Stimulated activated CD4-positive, alpha-beta T cell treated with anti-CD3 and anti-CD28 coated beads, Interleukin-4, amount 100 ng/mL, for 48 hours (primary cell): Measurements from ENCODE around the gene MCC.
"Not testable (repeated sequence)": the region's sequence is repeated elsewhere in the genome, so short reads cannot be mapped to it uniquely, and the experiment has no call there.

Experiments
- DNase-seq, 2 donors: peaks; one replicate each; pipeline ENCODE4 v3.0.0-alpha.2; 2020; ENCODE audit warnings: low read depth in 2 of 2

MCC gene

DNA sequence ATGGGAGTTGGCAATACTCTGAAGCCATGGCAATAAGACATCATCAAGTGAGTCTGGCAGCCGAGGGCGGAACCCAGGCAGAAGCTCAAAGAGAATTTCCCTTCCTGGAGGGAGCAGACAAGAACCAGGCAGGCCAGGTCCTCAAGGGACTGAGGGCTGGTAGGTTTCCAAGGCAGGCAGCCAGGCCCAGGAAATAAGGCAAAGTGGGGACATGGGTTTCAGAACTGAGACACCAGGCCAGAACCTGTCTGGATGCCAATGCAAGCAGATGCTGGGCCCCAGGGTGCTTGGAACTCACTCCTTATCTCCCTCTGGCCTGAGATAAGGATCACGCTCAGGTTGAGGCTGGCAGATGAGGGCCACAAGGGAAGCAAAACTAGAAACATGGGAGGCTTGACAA is 62.3 kb downstream of the MCC start:
- no peak for DNase-seq

DNA sequence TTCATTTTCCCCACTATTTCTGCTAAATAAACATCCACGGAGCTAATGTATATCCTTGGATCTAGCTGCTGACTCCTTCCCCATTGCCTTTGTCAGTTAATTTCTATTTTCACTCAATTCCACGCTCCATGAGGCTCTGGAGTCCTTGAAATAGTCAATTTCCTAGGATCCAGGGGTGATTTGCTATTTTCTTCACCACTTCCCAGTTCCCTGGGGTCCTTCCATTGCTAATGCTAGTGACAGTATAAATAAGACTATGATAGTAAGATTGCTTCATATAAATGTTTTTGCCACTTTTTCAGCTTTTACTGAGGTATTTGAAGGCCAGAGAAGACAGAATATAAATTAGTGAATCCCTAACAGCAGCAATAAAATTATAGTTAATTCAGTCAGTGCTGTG is 66.6 kb downstream of the MCC start:
- no peak for DNase-seq

DNA sequence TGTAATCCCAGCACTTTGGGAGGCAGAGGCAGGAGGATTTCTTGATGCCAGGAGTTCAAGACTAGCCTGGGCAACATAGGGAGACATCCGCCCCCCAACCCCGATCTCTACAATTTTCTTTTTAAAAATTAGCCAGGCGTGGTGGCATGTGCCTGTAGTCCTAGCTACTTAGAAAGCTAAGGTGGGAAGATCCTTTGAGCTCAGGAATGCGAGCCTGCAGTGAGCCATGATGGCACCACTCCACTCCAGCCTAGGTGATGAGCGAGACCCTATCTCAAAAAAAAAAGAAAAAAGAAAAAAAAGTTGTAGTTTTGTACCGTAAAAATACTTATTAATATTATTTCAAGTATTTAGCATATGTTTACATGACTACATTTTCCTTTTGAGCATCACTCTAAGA is 82.7 kb downstream of the MCC start:
- DNase-seq: no peak

DNA sequence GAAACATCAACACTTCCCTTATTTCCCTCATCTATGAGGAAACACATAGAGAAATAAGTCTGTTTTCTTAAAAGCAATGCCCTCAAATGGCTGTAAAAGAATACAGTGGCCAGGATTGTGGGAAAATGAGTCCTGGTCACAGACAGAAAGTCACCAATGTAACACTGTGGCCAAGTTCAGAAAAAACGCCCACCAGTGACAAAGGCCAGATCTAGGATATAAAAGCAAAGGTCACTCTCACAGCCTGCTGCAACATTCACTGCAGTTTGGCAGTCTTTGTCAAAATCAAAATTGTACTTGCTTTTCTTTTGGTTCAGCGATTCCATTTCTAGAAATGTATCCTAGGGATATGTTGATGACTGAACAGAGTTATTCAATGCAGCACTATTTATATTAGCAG is 84.0 kb downstream of the MCC start:
- no peak for DNase-seq

DNA sequence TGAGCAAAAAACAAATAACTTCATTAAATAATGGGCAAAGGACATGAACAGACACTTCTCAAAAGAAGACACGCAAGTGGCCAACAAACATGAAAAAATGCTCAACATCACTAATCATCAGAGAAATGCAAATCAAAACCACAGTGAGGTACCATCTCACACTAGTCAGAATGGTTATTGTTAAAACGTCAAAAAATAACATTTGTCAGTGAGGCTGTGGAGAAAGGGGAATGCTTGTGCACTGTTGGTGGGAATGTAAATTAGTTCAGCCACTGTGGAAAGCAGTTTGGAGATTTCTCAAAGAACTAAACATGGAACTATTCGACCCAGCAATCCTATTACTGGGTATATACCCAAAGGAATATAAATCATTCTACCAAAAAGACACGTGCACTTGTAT is 90.3 kb downstream of the MCC start:
- not testable (repeated sequence) for DNase-seq

DNA sequence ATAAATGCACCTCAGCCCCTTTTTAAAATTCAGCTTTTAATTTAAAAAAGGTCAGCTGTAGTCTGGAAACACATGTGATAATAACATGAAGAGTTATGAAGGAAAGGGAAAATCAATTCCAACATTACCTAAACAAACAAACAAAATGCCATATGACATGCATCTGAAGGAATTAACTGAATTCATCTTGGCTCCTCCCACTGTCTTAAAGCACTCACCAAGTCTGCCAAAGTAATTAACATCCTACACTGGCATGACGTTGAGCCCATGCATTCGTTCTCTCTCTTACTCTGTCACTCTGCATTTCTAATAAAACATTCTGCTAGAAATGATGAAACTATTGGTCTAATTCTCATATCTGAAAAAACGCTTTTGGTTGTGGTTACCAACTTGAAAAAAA is 91.2 kb downstream of the MCC start:
- DNase-seq: no peak

DNA sequence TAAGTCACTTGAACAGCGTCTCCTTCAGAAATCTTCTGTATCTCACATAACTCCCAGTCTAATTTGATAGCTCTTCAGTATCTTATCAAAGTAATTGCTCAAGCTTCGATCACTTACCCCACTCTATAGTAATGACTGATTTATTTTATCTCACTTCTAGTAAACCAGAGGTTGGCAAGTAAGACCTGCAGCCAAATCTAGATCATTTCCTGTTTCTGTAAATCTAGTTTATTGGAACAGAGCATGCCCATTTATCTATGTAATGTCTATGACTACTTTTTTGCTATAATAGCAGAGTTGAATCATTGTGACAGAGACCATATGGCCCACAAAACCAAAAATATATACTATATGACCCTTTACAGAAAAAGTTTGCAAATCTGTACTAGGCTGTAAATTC is 93.6 kb downstream of the MCC start:
- no peak for DNase-seq

DNA sequence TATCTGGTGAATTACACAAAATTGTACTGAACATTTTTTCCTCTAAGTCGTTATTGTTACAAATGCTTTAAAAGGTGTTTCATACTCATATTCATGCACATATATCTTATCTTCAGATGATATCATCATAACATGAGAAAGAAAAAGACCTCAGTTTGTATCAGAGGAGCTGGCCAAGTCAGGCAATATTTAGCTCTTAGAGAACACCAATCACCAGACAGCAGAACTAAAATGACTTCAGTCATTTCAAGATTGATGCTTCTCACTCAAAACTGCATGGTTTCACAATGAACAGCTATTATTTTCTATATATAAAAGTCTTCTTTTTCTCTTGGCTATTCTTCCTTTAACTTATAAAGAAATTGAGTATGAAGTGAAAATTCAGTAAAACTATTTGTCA is 98.0 kb downstream of the MCC start:
- no peak for DNase-seq

DNA sequence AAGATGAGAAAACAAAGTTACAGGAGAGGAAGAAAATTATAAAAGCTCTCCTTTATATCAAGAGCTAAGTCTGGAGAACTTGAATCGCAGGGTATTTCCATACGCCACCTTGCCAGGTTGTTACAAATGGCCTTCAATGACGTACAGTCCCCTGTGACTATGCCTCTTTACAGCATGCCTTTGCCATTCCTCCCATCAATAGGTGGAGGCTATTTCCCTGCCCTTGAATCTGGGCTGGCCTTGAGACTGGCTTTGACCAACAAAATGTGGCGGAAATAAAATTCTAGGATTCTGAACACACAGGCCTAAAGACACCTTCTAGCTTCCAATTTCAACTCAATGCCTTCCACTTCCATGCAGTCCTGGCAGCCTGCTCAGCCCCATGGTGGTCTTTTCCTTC is 99.1 kb downstream of the MCC start:
- DNase-seq: no peak

DNA sequence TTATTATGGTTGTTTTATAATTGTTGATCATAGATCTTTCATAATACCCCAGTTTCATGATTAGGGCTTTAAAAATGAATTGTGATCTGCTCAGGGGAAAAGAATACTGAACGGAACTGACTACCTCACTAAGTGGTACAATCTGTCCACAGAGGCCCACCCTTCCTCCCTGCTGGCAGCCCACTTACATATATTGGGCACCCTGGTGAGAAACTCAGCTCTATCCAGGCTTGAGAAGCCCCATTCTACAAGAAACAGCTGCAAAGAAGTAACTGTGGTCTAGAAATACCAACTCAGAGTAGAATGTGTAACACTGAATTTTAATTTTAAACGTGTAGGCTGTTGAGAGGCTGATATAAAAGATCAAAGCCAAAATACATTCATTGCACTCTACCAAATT is 100.4 kb downstream of the MCC start:
- DNase-seq: no peak

DNA sequence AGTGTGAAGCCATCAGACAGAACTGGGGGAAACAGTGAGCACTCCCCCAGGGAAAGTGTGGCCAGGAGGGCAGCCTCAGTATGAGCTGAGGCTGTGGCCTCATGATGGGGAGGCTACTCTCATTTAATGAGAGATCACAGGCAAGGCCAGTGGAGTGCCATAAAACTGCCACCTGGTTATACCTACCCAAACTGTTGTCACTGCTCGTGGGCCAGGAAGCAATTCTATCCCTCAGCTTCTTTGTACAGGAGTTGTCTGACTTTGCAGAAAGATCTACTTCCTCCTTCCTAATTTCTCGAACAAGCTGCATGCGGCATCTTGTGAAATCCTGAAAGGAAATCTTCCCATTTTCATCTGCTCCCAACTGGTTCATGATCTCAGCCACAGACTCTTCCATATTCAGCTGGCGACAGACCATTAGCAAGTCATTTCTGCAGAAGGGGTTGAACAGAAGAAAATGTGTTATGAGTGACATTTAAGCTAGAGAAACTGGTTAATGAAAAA is 103.4 kb downstream of the MCC start:
- no peak for DNase-seq

DNA sequence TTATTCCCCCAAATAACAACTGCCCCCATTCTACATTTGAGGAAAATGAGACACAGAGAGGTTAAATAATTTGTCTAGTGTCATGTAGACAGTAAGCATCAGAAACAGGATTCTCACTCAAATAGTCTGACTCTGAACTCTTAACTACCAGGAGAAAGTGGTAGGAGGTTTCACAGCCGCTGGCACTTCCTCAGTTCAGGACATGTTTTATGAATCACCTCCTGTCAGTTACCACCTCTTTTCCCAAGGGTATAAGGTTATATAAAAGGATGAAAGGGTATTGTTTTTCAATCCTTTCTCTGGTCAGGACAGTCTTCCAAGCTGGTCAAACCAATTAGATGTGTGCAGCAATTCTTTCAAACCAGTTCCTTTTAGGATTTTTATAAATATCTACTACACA is 105.5 kb downstream of the MCC start:
- no peak for DNase-seq

DNA sequence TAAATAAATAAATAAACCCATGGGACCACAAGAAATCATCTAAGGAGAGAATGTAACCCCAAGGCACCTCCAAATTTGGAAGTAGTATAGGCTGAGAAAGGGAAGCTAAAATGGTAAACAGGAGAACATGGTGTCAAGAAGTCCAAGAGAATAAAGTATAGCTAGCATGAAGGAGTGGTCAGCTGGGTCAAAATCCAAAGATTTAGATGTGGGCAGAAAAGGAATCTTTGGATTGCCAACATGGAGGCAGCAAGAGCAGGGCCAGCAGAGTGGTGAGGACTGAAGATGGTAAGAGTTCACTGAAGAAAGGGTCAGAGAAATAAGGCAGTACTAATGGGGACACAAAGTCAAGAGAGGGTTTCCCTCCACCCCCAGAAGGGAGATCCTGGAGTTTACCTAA is 106.5 kb downstream of the MCC start:
- DNase-seq: no peak

DNA sequence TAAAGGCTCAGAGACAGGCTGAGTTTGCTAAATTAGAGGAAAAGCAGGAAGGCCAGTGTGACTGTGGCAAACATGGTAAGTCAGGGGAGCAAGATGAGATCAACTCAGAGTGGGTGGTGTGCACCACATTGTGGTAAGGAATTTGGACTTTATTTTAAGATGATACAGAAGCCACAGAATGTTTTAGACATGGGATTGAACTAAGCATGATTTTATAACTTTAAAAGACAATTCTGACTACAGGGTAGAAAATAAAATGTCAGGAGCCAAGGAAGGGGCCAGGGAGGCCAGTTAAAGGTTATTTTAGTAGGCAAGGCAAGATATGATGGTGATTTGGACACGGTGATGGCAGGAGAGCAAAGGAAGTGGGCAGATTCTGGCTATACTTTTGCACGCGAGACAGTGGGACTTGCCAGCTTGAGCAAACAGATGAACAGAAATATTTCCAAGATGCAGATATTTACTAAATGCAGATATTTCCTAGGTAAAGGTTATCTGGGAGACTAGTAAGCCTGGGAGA is 107.4 kb downstream of the MCC start:
- DNase-seq: no peak

DNA sequence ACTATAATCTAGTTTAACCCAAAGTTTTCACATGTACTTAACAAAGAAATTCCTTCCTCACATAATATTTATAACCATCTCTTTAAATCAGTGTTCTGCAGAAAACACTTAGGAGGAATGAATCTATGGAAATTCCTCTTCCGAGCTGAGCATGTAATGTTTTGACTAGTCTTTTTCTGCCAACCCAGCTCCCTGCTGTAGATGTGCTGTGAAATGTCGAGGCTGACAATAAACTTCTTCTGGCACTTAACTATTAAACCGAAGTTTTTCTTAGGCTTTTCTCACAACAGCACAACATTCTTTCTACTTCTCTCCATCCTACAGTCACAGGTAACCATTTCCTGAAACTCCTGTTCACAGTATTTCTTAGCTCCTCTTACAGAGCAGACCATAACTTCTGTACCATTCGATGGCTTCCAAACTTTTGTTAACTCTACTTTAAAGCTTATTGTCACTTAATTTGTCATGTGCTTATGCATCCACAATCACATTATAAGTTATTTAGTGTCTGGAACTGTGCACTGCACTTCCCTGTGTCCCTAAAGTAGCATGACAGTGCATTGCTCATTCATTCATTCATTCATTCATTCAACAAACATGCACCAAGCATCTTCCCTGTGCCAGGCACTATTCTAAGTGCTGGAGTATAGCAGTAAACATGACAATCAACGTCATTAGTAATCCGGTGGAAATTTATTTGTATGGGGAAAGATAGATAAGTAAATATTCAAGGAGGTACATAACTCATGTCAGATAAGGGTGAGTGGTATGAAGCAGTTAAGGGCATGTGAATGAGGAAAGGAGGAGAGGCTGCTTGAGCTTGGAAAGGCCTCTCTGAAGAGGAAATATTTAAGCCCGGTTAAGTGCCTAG is 108.1 kb downstream of the MCC start:
- no peak for DNase-seq

DNA sequence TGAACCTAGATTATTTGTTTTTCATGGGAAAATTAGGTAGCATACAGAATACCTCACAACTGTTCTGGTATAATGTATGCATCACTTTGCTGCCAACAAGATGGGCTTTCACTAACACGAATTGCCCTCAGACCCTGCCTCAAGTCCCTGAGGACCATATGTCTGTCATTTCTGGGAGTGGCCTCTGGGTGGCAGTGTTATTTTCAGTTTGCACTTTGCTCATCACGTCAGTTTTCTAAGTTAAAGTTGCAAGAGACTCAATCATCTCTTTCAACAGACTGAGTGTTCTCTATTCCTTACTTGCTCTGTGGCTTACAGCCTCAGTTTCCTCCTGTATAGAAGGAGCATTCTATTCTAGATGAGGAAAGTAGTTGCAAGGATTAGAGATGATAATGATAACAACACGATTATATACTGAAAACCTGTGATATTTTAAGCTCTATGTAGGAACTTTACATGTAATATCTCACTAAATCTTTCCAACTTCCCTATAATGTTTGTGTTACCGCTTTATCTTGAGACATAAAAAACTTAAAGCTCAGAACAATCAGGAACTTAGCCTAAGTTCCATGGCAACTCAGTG is 109.2 kb downstream of the MCC start:
- peak; percentile 40 to 43 for DNase-seq

DNA sequence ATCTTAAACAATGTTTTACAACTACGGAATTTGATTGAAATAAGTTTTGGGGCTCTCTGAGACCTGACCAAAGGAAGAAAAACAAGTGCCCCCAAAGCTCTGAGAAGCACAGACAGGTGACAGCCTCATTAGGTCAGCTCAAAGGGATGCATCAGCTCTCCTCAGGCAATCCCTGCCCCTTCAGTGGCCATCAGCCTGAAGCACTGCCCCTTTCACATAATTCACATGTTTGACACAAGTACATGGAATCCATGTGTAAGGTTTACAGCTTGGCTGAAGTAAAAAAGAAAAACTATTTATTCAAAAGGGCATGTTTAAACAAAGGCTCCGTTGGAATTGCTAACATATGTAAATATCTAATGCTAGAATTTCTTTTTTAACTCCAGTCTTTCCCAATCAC is 109.7 kb downstream of the MCC start:
- no peak for DNase-seq

DNA sequence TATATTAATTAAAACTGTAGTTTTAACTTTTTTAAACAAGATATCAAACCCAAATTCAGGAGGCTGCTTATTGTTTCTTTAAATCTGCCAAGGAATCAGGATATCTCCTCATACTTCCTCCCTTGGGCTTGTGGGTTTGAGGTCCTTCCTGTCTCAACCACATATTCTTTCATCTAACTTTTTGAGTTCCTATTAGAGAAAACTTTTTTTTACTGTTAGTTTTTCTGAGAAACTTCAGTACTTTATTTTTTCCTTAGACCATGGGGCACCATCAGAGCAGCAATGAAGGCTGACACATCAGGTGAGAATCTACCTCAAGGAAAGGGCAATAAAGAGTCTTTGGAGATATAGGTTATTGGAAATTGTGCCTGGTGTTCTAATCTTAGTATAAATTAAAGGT is 110.2 kb downstream of the MCC start:
- DNase-seq: no peak

DNA sequence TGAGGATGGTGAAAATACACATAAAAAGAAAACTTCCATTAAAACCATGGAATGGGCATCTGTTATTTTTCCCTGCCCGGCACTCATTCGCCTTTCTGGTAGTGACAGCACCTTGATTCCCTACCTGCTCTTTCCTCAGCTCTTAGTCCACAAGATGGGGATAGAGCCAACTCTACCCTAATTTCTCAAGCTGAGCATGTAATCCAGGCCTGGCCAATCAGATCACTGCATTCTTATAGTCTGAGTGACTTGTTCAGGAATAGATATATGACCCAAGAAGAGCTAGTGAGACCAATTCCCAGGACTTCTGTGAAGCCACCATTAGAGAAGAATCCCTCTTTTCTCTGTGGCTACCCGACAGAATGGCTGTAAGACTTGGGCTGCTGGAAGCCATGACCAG is 111.6 kb downstream of the MCC start:
- DNase-seq: no peak

DNA sequence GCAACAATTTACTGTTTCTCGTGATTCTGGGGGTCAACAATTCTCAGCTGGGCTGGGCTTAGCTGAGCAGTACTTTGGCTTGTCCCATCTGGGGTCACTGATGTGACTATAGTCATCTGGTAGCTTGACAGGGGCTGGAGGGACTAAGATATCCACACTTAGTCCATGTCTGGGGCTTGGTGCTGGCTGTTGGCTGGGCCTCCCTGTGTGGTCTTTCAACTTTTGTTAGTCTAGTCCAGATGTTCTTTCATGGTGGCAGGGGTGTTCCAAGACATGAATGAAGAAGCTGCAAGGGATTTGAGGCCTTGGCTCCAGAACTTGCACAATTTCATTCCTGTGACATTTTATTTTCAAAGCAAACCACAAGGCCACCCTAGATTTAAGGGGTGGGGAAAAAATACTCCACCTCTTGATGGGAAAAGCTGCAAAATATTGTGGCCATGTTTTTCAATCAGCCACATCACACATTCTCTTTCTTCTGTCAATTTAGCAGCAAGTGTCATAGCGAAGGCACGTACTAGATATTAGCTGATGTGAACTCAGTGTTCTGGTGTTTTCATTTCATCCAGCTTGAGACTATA is 112.7 kb downstream of the MCC start:
- no peak for DNase-seq

DNA sequence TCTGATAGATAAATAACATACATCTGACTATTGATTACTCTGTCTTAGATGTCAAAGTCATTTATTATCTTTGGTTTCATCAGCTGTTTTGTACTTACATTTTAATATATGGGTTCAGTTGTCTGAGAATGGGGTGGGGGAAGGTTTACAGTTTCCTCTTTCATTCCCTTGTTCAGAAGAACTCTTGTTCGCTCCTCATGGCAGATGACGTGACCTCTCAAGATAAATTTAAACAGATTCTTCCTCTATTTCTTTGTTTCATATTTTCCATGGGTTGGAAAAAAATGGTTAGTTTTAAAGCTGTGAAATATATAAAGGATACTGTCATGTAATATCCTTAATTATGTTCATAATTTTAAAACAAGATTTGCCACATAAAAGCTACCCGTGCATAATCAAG is 114.8 kb downstream of the MCC start:
- no peak for DNase-seq

DNA sequence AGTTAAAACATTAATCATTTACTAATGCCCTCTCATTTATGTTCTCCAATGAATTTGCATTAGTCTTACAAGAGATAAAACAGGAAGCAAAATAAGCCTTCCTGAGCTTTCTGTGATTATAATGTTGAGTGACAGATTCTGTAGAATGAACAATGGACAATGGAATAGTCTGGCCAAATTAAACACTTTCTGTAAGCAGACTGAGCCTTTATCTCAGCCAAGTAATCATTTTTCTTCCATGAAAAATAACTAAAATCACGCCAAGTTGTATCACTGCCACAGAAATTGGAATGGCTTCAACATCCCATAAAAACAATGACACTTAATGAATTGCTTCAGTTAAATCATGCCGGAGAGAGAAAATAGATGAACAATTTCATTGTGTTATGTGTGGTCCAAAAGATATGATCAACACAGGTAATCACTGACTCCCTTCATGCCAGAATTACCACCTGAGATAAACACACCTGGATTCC is 116.5 kb downstream of the MCC start:
- DNase-seq: no peak

DNA sequence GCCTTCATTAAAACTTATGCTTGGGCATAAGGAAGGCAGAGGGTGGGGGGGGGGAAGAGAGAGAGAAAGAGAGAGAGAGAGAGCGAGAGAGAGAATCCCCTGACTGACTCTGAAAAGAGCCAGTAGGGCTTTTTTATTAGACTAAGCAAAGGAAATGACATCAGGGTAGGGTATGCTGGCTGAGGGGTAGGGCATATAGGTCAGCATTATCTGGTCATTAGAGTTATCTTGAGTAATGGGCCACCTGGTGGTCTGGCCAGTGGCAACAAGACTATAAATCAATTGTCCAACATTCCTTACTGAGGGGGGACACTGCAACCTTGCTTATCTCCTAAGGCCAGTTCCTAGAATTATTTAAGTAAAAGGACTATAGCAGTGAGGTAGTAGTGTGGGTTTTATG is 120.7 kb downstream of the MCC start:
- DNase-seq: no peak
